ENCODE measurements around the gene PWWP2A. TPM values are rescaled to one million over a fixed set of nuclear protein-coding genes. Genes with fewer than 3 reads are reported as not detected.

PWWP2A gene
- polyA plus RNA-seq, 2 of the 4 experiments (the other 2 are of a cell fraction) = 9.0 to 10.9 TPM

GRCh38 chr5:160167624-160168165 is 48.4 kb upstream of the PWWP2A start:
- Histone ChIP-seq H3K4me2 (no peak overlapping the region), H3K9me3 (no peaks in the 10 kb centered on the region), H3K4me3 (no peak overlapping the region), H3K27ac (peak overlapping the region in 1 of 2 experiments; percentile 49; a peak in 1 of 6 replicates), H3K4me1 (peaks cover 21% of the 10 kb centered on the region)
- DNase-seq (ENCODE audit: low read depth in 1 of 2, low spot score in 1 of 2) = no peak
- CTCF ChIA-PET = interaction anchor here (1.0 to 1.9 kb wide), 4 partner anchors 82 to 223 kb away, joined by 3 to 8 read pairs (median 5); no protein-coding TSS in a partner anchor
- WGBS (ENCODE audit: missing lambda C conversion rate) = 87% methylated on average over 3 of the region's 3 CpGs
- no peak for ATAC-seq
- POLR2A ChIA-PET = no interaction called here
- TF ChIP-seq HMGXB4 (CRISPR knock-in tag; IDR thresholded peaks at IDR 0.05; ENCODE audit: borderline replicate concordance) (no peak), MAZ (IDR thresholded peaks at IDR 0.05; ENCODE audit: borderline replicate concordance, low read depth, low read length) (no peak), CEBPB (IDR thresholded peaks at IDR 0.05) (no peak), MAFK (IDR thresholded peaks at IDR 0.05; ENCODE audit: partially characterized antibody) (no peak), BHLHE40 (IDR thresholded peaks at IDR 0.05; ENCODE audit: low read depth, low read length) (no peak), EHMT2 (IDR thresholded peaks at IDR 0.05; ENCODE audit: low read depth) (no peak)
- no peak for FAIRE-seq

GRCh38 chr5:160166973-160167623 is 47.8 kb upstream of the PWWP2A start:
- no peak overlapping the region for H3K4me3 ChIP-seq
- 76% methylated on average over 10 of the region's 10 CpGs for WGBS (ENCODE audit: missing lambda C conversion rate)
- TF ChIP-seq ZNF302 (CRISPR knock-in tag; IDR thresholded peaks at IDR 0.05) (no peak), CBX2 (IDR thresholded peaks at IDR 0.05; ENCODE audit: borderline replicate concordance, low read depth) (no peak), HES2 (IDR thresholded peaks at IDR 0.05) (no peak), CEBPB (IDR thresholded peaks at IDR 0.05) (no peak), MYC (IDR thresholded peaks at IDR 0.05; ENCODE audit: borderline replicate concordance, low read length) (no peak), MAX (IDR thresholded peaks at IDR 0.05) (no peak), ATOH8 (CRISPR knock-in tag; IDR thresholded peaks at IDR 0.05; ENCODE audit: low read depth) (no peak), POLR2A (IDR thresholded peaks at IDR 0.05; ENCODE audit: low read length) (no peak), PBX3 (IDR thresholded peaks at IDR 0.05) (no peak), ESRRA (IDR thresholded peaks at IDR 0.05; ENCODE audit: borderline replicate concordance, low read length) (no peak), RFX5 (IDR thresholded peaks at IDR 0.05) (no peak), FOSL2 (IDR thresholded peaks at IDR 0.05) (no peak), FOSL2 (CRISPR knock-in tag; IDR thresholded peaks at IDR 0.05) (no peak), NFE2L2 (conservative IDR thresholded peaks at IDR 0.05; ENCODE audit: low read length) (no peak), EHF (CRISPR knock-in tag; IDR thresholded peaks at IDR 0.05) (no peak), CBX8 (IDR thresholded peaks at IDR 0.05) (no peak), KDM5A (IDR thresholded peaks at IDR 0.05) (no peak), POLR2AphosphoS2 (conservative IDR thresholded peaks at IDR 0.05; ENCODE audit: low read length) (no peak)
- no peak for ATAC-seq
- no peak overlapping the region for H3K4me2 ChIP-seq
- CTCF ChIA-PET = interaction anchor here (1.2 to 1.9 kb wide), 4 partner anchors 86 to 224 kb away, joined by 4 to 8 read pairs (median 5); no protein-coding TSS in a partner anchor
- no peak for DNase-seq (ENCODE audit: low read depth in 1 of 2, low spot score in 1 of 2)
- H3K9me3 ChIP-seq = no peaks in the 10 kb centered on the region
- H3K27ac ChIP-seq = peak overlapping the region in 1 of 2 experiments; percentile 98; a peak in 4 of 6 replicates
- peaks cover 21% of the 10 kb centered on the region for H3K4me1 ChIP-seq
- FAIRE-seq = no peak
- POLR2A ChIA-PET = no interaction called here

Measured in A549 (cell line).